ENCODE data around the gene CCL26.

Gene CCL26

GRCh38 chr7:75811894-75812678, 40.1 kb upstream of the CCL26 start:
- Histone ChIP-seq H3K27ac (ENCODE audit: low read depth, low read length) (no peak overlapping the region), H3K4me1 (ENCODE audit: control insufficient read depth in 1 of 2, insufficient read depth in 2 of 2, low read length in 2 of 2) (peaks cover 0 to 7% of the 10 kb centered on the region in 2 donors), H3K27me3 (ENCODE audit: control insufficient read depth in 1 of 2, insufficient read depth in 2 of 2, low read length in 2 of 2) (no peaks in the 10 kb centered on the region), H3K9me3 (ENCODE audit: control insufficient read depth in 1 of 2, low read length in 2 of 2) (peaks cover 0 to 5% of the 10 kb centered on the region in 2 donors), H3K36me3 (ENCODE audit: control insufficient read depth in 1 of 2, insufficient read depth in 2 of 2, low read length in 2 of 2) (no peaks in the 10 kb centered on the region), H3K4me3 (ENCODE audit: low read depth in 1 of 2, low read length in 2 of 2) (no peak overlapping the region), H3K9ac (ENCODE audit: low read depth in 1 of 2, low read length in 2 of 2) (no peak overlapping the region)

GRCh38 chr7:75809396-75809795, 37.4 kb upstream of the CCL26 start:
- H3K27ac ChIP-seq (ENCODE audit: low read depth, low read length) = no peak overlapping the region
- H3K9ac ChIP-seq (ENCODE audit: low read depth in 1 of 2, low read length in 2 of 2) = no peak overlapping the region
- peaks cover 8 to 10% of the 10 kb centered on the region in 2 donors for H3K9me3 ChIP-seq (ENCODE audit: control insufficient read depth in 1 of 2, low read length in 2 of 2)
- H3K36me3 ChIP-seq (ENCODE audit: control insufficient read depth in 1 of 2, insufficient read depth in 2 of 2, low read length in 2 of 2) = no peaks in the 10 kb centered on the region
- no peak overlapping the region for H3K4me3 ChIP-seq (ENCODE audit: low read depth in 1 of 2, low read length in 2 of 2)
- H3K27me3 ChIP-seq (ENCODE audit: control insufficient read depth in 1 of 2, insufficient read depth in 2 of 2, low read length in 2 of 2) = no peaks in the 10 kb centered on the region
- H3K4me1 ChIP-seq (ENCODE audit: control insufficient read depth in 1 of 2, insufficient read depth in 2 of 2, low read length in 2 of 2) = no peaks in the 10 kb centered on the region

- Histone ChIP-seq H3K9me3 (ENCODE audit: control insufficient read depth in 1 of 2, low read length in 2 of 2) (peaks cover 8 to 10% of the 10 kb centered on the region in 2 donors), H3K36me3 (ENCODE audit: control insufficient read depth in 1 of 2, insufficient read depth in 2 of 2, low read length in 2 of 2) (no peaks in the 10 kb centered on the region), H3K4me1 (ENCODE audit: control insufficient read depth in 1 of 2, insufficient read depth in 2 of 2, low read length in 2 of 2) (no peaks in the 10 kb centered on the region), H3K9ac (ENCODE audit: low read depth in 1 of 2, low read length in 2 of 2) (no peak overlapping the region), H3K27me3 (ENCODE audit: control insufficient read depth in 1 of 2, insufficient read depth in 2 of 2, low read length in 2 of 2) (no peaks in the 10 kb centered on the region), H3K4me3 (ENCODE audit: low read depth in 1 of 2, low read length in 2 of 2) (no peak overlapping the region), H3K27ac (ENCODE audit: low read depth, low read length) (no peak overlapping the region)
Measured at GRCh38 chr7:75808106-75808505, 36.1 kb upstream of the CCL26 start.

GRCh38 chr7:75807452-75807851, 35.4 kb upstream of the CCL26 start:
- Histone ChIP-seq H3K4me1 (ENCODE audit: control insufficient read depth in 1 of 2, insufficient read depth in 2 of 2, low read length in 2 of 2) (no peaks in the 10 kb centered on the region), H3K9ac (ENCODE audit: low read depth in 1 of 2, low read length in 2 of 2) (no peak overlapping the region), H3K36me3 (ENCODE audit: control insufficient read depth in 1 of 2, insufficient read depth in 2 of 2, low read length in 2 of 2) (no peaks in the 10 kb centered on the region), H3K9me3 (ENCODE audit: control insufficient read depth in 1 of 2, low read length in 2 of 2) (peaks cover 8 to 10% of the 10 kb centered on the region in 2 donors), H3K4me3 (ENCODE audit: low read depth in 1 of 2, low read length in 2 of 2) (no peak overlapping the region), H3K27me3 (ENCODE audit: control insufficient read depth in 1 of 2, insufficient read depth in 2 of 2, low read length in 2 of 2) (no peaks in the 10 kb centered on the region), H3K27ac (ENCODE audit: low read depth, low read length) (no peak overlapping the region)

- Histone ChIP-seq H3K9me3 (ENCODE audit: control insufficient read depth in 1 of 2, low read length in 2 of 2) (peaks cover 8 to 10% of the 10 kb centered on the region in 2 donors), H3K4me1 (ENCODE audit: control insufficient read depth in 1 of 2, insufficient read depth in 2 of 2, low read length in 2 of 2) (no peaks in the 10 kb centered on the region), H3K27me3 (ENCODE audit: control insufficient read depth in 1 of 2, insufficient read depth in 2 of 2, low read length in 2 of 2) (no peaks in the 10 kb centered on the region), H3K4me3 (ENCODE audit: low read depth in 1 of 2, low read length in 2 of 2) (no peak overlapping the region), H3K27ac (ENCODE audit: low read depth, low read length) (no peak overlapping the region), H3K36me3 (ENCODE audit: control insufficient read depth in 1 of 2, insufficient read depth in 2 of 2, low read length in 2 of 2) (no peaks in the 10 kb centered on the region), H3K9ac (ENCODE audit: low read depth in 1 of 2, low read length in 2 of 2) (no peak overlapping the region)
Measured at GRCh38 chr7:75806560-75807307, 34.7 kb upstream of the CCL26 start.

GRCh38 chr7:75804705-75805104, 32.7 kb upstream of the CCL26 start:
- no peaks in the 10 kb centered on the region for H3K27me3 ChIP-seq (ENCODE audit: control insufficient read depth in 1 of 2, insufficient read depth in 2 of 2, low read length in 2 of 2)
- H3K36me3 ChIP-seq (ENCODE audit: control insufficient read depth in 1 of 2, insufficient read depth in 2 of 2, low read length in 2 of 2) = no peaks in the 10 kb centered on the region
- no peaks in the 10 kb centered on the region for H3K4me1 ChIP-seq (ENCODE audit: control insufficient read depth in 1 of 2, insufficient read depth in 2 of 2, low read length in 2 of 2)
- H3K9ac ChIP-seq (ENCODE audit: low read depth in 1 of 2, low read length in 2 of 2) = no peak overlapping the region
- peaks cover 8 to 10% of the 10 kb centered on the region in 2 donors for H3K9me3 ChIP-seq (ENCODE audit: control insufficient read depth in 1 of 2, low read length in 2 of 2)
- no peak overlapping the region for H3K27ac ChIP-seq (ENCODE audit: low read depth, low read length)
- H3K4me3 ChIP-seq (ENCODE audit: low read depth in 1 of 2, low read length in 2 of 2) = no peak overlapping the region

- Histone ChIP-seq H3K36me3 (ENCODE audit: control insufficient read depth in 1 of 2, insufficient read depth in 2 of 2, low read length in 2 of 2) (no peaks in the 10 kb centered on the region), H3K9me3 (ENCODE audit: control insufficient read depth in 1 of 2, low read length in 2 of 2) (peaks cover 8 to 10% of the 10 kb centered on the region in 2 donors), H3K9ac (ENCODE audit: low read depth in 1 of 2, low read length in 2 of 2) (no peak overlapping the region), H3K27me3 (ENCODE audit: control insufficient read depth in 1 of 2, insufficient read depth in 2 of 2, low read length in 2 of 2) (no peaks in the 10 kb centered on the region), H3K4me3 (ENCODE audit: low read depth in 1 of 2, low read length in 2 of 2) (no peak overlapping the region), H3K27ac (ENCODE audit: low read depth, low read length) (no peak overlapping the region), H3K4me1 (ENCODE audit: control insufficient read depth in 1 of 2, insufficient read depth in 2 of 2, low read length in 2 of 2) (no peaks in the 10 kb centered on the region)
Measured at GRCh38 chr7:75804004-75804403, 32.0 kb upstream of the CCL26 start.

- Histone ChIP-seq H3K27me3 (ENCODE audit: control insufficient read depth in 1 of 2, insufficient read depth in 2 of 2, low read length in 2 of 2) (no peaks in the 10 kb centered on the region), H3K4me1 (ENCODE audit: control insufficient read depth in 1 of 2, insufficient read depth in 2 of 2, low read length in 2 of 2) (no peaks in the 10 kb centered on the region), H3K4me3 (ENCODE audit: low read depth in 1 of 2, low read length in 2 of 2) (no peak overlapping the region), H3K9me3 (ENCODE audit: control insufficient read depth in 1 of 2, low read length in 2 of 2) (peaks cover 7 to 8% of the 10 kb centered on the region in 2 donors), H3K9ac (ENCODE audit: low read depth in 1 of 2, low read length in 2 of 2) (no peak overlapping the region), H3K27ac (ENCODE audit: low read depth, low read length) (no peak overlapping the region), H3K36me3 (ENCODE audit: control insufficient read depth in 1 of 2, insufficient read depth in 2 of 2, low read length in 2 of 2) (no peaks in the 10 kb centered on the region)
Measured at GRCh38 chr7:75802552-75802821, 30.5 kb upstream of the CCL26 start.

GRCh38 chr7:75798770-75799169, 26.8 kb upstream of the CCL26 start:
- Histone ChIP-seq H3K27ac (ENCODE audit: low read depth, low read length) (no peak overlapping the region), H3K9ac (ENCODE audit: low read depth in 1 of 2, low read length in 2 of 2) (no peak overlapping the region), H3K27me3 (ENCODE audit: control insufficient read depth in 1 of 2, insufficient read depth in 2 of 2, low read length in 2 of 2) (no peaks in the 10 kb centered on the region), H3K4me1 (ENCODE audit: control insufficient read depth in 1 of 2, insufficient read depth in 2 of 2, low read length in 2 of 2) (peaks cover 0 to 7% of the 10 kb centered on the region in 2 donors), H3K9me3 (ENCODE audit: control insufficient read depth in 1 of 2, low read length in 2 of 2) (no peaks in the 10 kb centered on the region), H3K4me3 (ENCODE audit: low read depth in 1 of 2, low read length in 2 of 2) (no peak overlapping the region), H3K36me3 (ENCODE audit: control insufficient read depth in 1 of 2, insufficient read depth in 2 of 2, low read length in 2 of 2) (no peaks in the 10 kb centered on the region)

GRCh38 chr7:75796420-75796819, 24.4 kb upstream of the CCL26 start:
- Histone ChIP-seq H3K9ac (ENCODE audit: low read depth in 1 of 2, low read length in 2 of 2) (no peak overlapping the region), H3K9me3 (ENCODE audit: control insufficient read depth in 1 of 2, low read length in 2 of 2) (no peaks in the 10 kb centered on the region), H3K27me3 (ENCODE audit: control insufficient read depth in 1 of 2, insufficient read depth in 2 of 2, low read length in 2 of 2) (no peaks in the 10 kb centered on the region), H3K4me3 (ENCODE audit: low read depth in 1 of 2, low read length in 2 of 2) (no peak overlapping the region), H3K27ac (ENCODE audit: low read depth, low read length) (no peak overlapping the region), H3K4me1 (ENCODE audit: control insufficient read depth in 1 of 2, insufficient read depth in 2 of 2, low read length in 2 of 2) (peaks cover 0 to 11% of the 10 kb centered on the region in 2 donors), H3K36me3 (ENCODE audit: control insufficient read depth in 1 of 2, insufficient read depth in 2 of 2, low read length in 2 of 2) (no peaks in the 10 kb centered on the region)

Data from duodenal mucosa (tissue), 2 donors.